Kidney (tissue), 14 donors: ENCODE data around the gene REV3L. TPM values are rescaled to one million over a fixed set of nuclear protein-coding genes. Genes with fewer than 3 reads are reported as not detected.
A peak's percentile ranks its signal among the peaks of the same experiment; 100 is the strongest.

Source experiments
- DNase-seq, 5 donors: peaks; one replicate each; pipeline ENCODE4 v3.0.0-alpha.2; 2013 to 2020
- FAIRE-seq: peaks from 2 replicates; lab custom pipeline; 2012; peaks lifted over from hg19 to GRCh38; lab: Jason Lieb, UNC
- H3K27ac ChIP-seq, 2 donors: one replicate each; pipeline ENCODE4 v1.7.0; 2013; ENCODE audit warnings: low read depth in 2 of 2, low read length in 2 of 2, inconsistent platforms in 1 of 2
- H3K27me3 ChIP-seq: one replicate; pipeline ENCODE4 v1.7.1; 2013; ENCODE audit warnings: low read length, inconsistent platforms; ENCODE audit not compliant: control insufficient read depth, insufficient read depth
- H3K36me3 ChIP-seq, 3 donors: one replicate each; pipeline versions ENCODE4 v1.7.0 to v1.7.1; 2013; ENCODE audit warnings: low read length in 3 of 3, control low read depth in 1 of 3, inconsistent platforms in 1 of 3; ENCODE audit not compliant: insufficient read depth in 3 of 3, control insufficient read depth in 2 of 3
- H3K4me1 ChIP-seq, 3 donors: one replicate each; pipeline versions ENCODE4 v1.7.0 to v1.7.1; 2013; ENCODE audit warnings: low read length in 3 of 3, inconsistent platforms in 1 of 3, low read depth in 1 of 3; ENCODE audit not compliant: control insufficient read depth in 2 of 3, insufficient read depth in 2 of 3
- H3K4me3 ChIP-seq, 3 donors: one replicate each; pipeline versions ENCODE4 v1.7.0 to v1.8.1; 2013; ENCODE audit warnings: low read length in 3 of 3, control low read depth in 1 of 3, inconsistent platforms in 1 of 3
- H3K9ac ChIP-seq, 3 donors: one replicate each; pipeline versions ENCODE4 v1.7.0 to v1.7.1; 2013; ENCODE audit warnings: low read length in 3 of 3, control low read depth in 1 of 3, inconsistent platforms in 1 of 3
- H3K9me3 ChIP-seq, 3 donors: one replicate each; pipeline versions ENCODE4 v1.7.0 to v1.7.1; 2013; ENCODE audit warnings: low read length in 3 of 3, control low read depth in 1 of 3, inconsistent platforms in 1 of 3; ENCODE audit not compliant: control insufficient read depth in 2 of 3, insufficient read depth in 1 of 3
- intact Hi-C: fragments of 100-400 bp; cut with DNase I; formaldehyde crosslinking; loops from one replicate; pipeline ENCODE4 v1.11.1; 2022
- polyA plus RNA-seq: library from polyadenylated mRNA; stranded (reverse); fragments of 350-450 nt; fragmentation: Illumina TruSeq; extraction: RNeasy Lipid Tissue Mini Kit (QIAGEN cat#74804); gene quantifications from one replicate; pipeline ENCODE4 v1.2.3, GENCODE V29; 2014; ENCODE audit warnings: low read depth, low replicate concordance; ENCODE audit not compliant: insufficient read depth
- total RNA-seq: library from RNA; stranded (reverse); fragmentation: NEBNext Ultra II Directional; extraction: Animal tissue kit (Norgen Biotek cat#: 25700); gene quantifications from one replicate; pipeline ENCODE4 v1.2.1, GENCODE V29; 2021
- TF ChIP-seq, protein P1 (sequence below): IDR thresholded peaks from 3 replicates; pipeline ENCODE4 v1.5.1; 2012; ENCODE audit warnings: mild to moderate bottlenecking, moderate library complexity, borderline replicate concordance; ENCODE audit not compliant: insufficient read depth; ENCODE audit errors: extremely low read depth
- donor health status: control.
- donor health status: control.
- donor health status: control.
- donor health status: control.
- donor health status: control.
- donor health status: DM: yes; HTN: yes; CAD: no.
- donor health status: Normal renal cell carcinoma (clear cell type).

REV3L gene
- total and polyA plus RNA-seq, 2 donors from 2014 or later, result 4.4 to 30.0 TPM

DNA sequence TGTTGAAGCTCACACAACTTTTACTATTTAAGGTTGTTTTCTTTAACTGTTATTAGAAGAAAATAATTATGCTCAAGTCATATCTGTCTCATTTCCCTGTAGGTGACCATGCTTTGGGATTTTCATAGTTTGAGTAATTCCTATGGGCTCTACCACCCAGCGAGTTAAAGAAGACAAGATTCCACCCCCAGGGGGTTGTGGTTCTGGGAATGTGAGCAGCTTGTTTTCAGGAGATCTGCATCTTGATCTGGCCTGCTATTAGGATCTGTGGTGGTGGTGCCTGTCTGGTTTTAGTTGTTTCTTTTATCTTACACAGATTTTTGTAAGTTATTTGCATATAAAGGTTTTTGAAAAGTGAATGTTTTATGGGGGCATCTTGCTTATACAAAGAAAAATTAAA lies 20.2 kb upstream of the REV3L start:
- peak in 1 of 5 donors; percentile 47 for DNase-seq
- Histone ChIP-seq H3K27me3 (no peaks in the 10 kb centered on the region), H3K4me3 (no peak overlapping the region), H3K9ac (no peak overlapping the region), H3K4me1 (no peaks in the 10 kb centered on the region), H3K36me3 (no peaks in the 10 kb centered on the region), H3K27ac (no peak overlapping the region), H3K9me3 (no peaks in the 10 kb centered on the region)
- intact Hi-C loops, result no loop called here
- FAIRE-seq, result no peak
- TF ChIP-seq, protein P1, sequence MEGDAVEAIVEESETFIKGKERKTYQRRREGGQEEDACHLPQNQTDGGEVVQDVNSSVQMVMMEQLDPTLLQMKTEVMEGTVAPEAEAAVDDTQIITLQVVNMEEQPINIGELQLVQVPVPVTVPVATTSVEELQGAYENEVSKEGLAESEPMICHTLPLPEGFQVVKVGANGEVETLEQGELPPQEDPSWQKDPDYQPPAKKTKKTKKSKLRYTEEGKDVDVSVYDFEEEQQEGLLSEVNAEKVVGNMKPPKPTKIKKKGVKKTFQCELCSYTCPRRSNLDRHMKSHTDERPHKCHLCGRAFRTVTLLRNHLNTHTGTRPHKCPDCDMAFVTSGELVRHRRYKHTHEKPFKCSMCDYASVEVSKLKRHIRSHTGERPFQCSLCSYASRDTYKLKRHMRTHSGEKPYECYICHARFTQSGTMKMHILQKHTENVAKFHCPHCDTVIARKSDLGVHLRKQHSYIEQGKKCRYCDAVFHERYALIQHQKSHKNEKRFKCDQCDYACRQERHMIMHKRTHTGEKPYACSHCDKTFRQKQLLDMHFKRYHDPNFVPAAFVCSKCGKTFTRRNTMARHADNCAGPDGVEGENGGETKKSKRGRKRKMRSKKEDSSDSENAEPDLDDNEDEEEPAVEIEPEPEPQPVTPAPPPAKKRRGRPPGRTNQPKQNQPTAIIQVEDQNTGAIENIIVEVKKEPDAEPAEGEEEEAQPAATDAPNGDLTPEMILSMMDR, result no peak

DNA sequence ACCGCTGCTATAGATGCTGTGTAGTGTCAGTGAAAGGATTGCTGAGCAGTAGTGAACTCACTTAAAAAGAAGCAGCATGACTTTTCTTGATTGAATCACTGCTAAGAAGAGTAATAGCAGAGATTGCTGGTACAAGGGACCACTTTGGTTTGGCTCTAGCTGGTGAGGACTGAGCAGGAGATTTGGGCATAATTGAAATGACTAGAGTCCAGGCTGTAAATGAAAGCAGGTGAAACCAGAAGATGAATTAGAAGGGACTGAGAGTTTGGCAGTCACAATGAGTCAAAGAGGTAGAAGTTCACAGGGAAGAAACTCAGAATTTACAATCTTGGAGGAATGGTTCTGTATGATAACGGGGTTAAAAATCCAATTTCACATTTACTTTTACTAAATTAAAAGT lies 19.1 kb upstream of the REV3L start:
- intact Hi-C loops, result no loop called here
- Histone ChIP-seq H3K27me3 (no peaks in the 10 kb centered on the region), H3K9me3 (no peaks in the 10 kb centered on the region), H3K27ac (no peak overlapping the region), H3K9ac (no peak overlapping the region), H3K36me3 (no peaks in the 10 kb centered on the region), H3K4me3 (no peak overlapping the region), H3K4me1 (no peaks in the 10 kb centered on the region)
- no peak for FAIRE-seq
- TF ChIP-seq, protein P1, result no peak
- no peak for DNase-seq

DNA sequence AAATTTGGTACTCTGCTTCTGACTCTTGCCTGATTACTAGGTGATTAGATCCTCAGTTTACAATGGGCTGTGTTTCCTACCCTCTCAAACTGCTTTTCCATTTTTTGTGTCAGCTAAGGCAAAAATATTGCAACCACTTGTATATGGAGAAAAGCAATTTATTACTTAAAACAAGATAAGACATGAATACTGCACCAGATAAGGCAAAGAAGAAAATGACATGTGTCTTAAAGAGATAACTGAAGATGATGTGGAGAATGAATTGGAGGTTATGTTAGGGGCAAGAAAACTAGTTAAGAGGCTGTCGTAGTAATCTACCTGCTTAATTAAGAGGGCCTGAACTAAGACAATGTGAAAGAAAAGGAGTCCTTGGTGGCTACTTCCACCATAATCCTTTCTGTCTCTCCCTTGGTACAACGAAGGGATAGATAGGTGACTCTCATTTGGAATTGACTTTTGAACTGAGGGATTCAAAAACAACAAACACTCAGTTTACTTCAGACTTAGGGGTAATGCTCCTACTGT lies 16.3 kb upstream of the REV3L start:
- Histone ChIP-seq H3K4me3 (no peak overlapping the region), H3K9me3 (no peaks in the 10 kb centered on the region), H3K36me3 (no peaks in the 10 kb centered on the region), H3K27me3 (no peaks in the 10 kb centered on the region), H3K9ac (no peak overlapping the region), H3K27ac (no peak overlapping the region), H3K4me1 (no peaks in the 10 kb centered on the region)
- intact Hi-C loops, result no loop called here
- DNase-seq (no peak), FAIRE-seq (no peak)
- TF ChIP-seq, protein P1, result no peak
